ENCODE results near the gene EGF.
A peak's percentile ranks its signal among the peaks of the same experiment; 100 is the strongest.
"Not testable (repeated sequence)": the region's sequence is repeated elsewhere in the genome, so short reads cannot be mapped to it uniquely, and the experiment has no call there.

Gene EGF

GRCh38 chr4:109998867-109999584, 86.3 kb downstream of the EGF start:
- peak; percentile 16 for DNase-seq

GRCh38 chr4:109999585-109999912, 86.9 kb downstream of the EGF start:
- no peak for DNase-seq

GRCh38 chr4:110002326-110002725, 89.6 kb downstream of the EGF start:
- no peak for DNase-seq

- no peak for DNase-seq
Measured at GRCh38 chr4:110003401-110004187, 90.9 kb downstream of the EGF start.

- no peak for DNase-seq
Measured at GRCh38 chr4:110004556-110004955, 91.9 kb downstream of the EGF start.

GRCh38 chr4:110005461-110006056, 92.9 kb downstream of the EGF start:
- peak; percentile 11 for DNase-seq

GRCh38 chr4:110007217-110007616, 94.5 kb downstream of the EGF start:
- no peak for DNase-seq

- DNase-seq = no peak
Measured at GRCh38 chr4:110008540-110008939, 95.9 kb downstream of the EGF start.

- DNase-seq = no peak
Measured at GRCh38 chr4:110009550-110009949, 96.9 kb downstream of the EGF start.

GRCh38 chr4:110010797-110011196, 98.1 kb downstream of the EGF start:
- no peak for DNase-seq

GRCh38 chr4:110012917-110013316, 100.2 kb downstream of the EGF start:
- no peak for DNase-seq

GRCh38 chr4:110014233-110014632, 101.5 kb downstream of the EGF start:
- no peak for DNase-seq

GRCh38 chr4:110019153-110019552, 106.5 kb downstream of the EGF start:
- no peak for DNase-seq

GRCh38 chr4:110020139-110020538, 107.5 kb downstream of the EGF start:
- DNase-seq = no peak

GRCh38 chr4:110020646-110021443, 108.2 kb downstream of the EGF start:
- no peak for DNase-seq

- DNase-seq = no peak
Measured at GRCh38 chr4:110022457-110022856, 109.8 kb downstream of the EGF start.

- DNase-seq = no peak
Measured at GRCh38 chr4:110025056-110025455, 112.4 kb downstream of the EGF start.

GRCh38 chr4:110025718-110026117, 113.0 kb downstream of the EGF start:
- no peak for DNase-seq

GRCh38 chr4:110032603-110033002, 119.9 kb downstream of the EGF start:
- DNase-seq = no peak

- DNase-seq = no peak
Measured at GRCh38 chr4:110033355-110034025, 120.8 kb downstream of the EGF start.

- no peak for DNase-seq
Measured at GRCh38 chr4:110034026-110034393, 121.3 kb downstream of the EGF start.

GRCh38 chr4:110039164-110039563, 126.5 kb downstream of the EGF start:
- not testable (repeated sequence) for DNase-seq

- no peak for DNase-seq
Measured at GRCh38 chr4:110041735-110042134, 129.1 kb downstream of the EGF start.

Measured in NCI-H774 (cell line).